Measurements from ENCODE around the gene MAS1. TPM values are rescaled to one million over a fixed set of nuclear protein-coding genes. Genes with fewer than 3 reads are reported as not detected.

Gene MAS1
- total RNA-seq, 1 donor from 2014 or later: not detected

GRCh38 chr6:159875194-159875593 lies 15.6 kb upstream of the MAS1 start:
- DNase-seq (no peak), ATAC-seq (no peak)
- TF ChIP-seq CTCF (IDR thresholded peaks at IDR 0.05): no peak
- H3K4me3 ChIP-seq: no peak overlapping the region
- H3K36me3 ChIP-seq: no peaks in the 10 kb centered on the region
- intact Hi-C loops (cut with DNase I): no loop called here
- no peaks in the 10 kb centered on the region for H3K9me3 ChIP-seq
- no peaks in the 10 kb centered on the region for H3K4me1 ChIP-seq
- H3K27me3 ChIP-seq: no peaks in the 10 kb centered on the region
- no peak overlapping the region for H3K27ac ChIP-seq

- H3K27me3 ChIP-seq: no peaks in the 10 kb centered on the region
- intact Hi-C loops (cut with DNase I): no loop called here
- H3K36me3 ChIP-seq: no peaks in the 10 kb centered on the region
- TF ChIP-seq CTCF (IDR thresholded peaks at IDR 0.05): no peak
- no peak for ATAC-seq
- no peaks in the 10 kb centered on the region for H3K4me1 ChIP-seq
- H3K27ac ChIP-seq: no peak overlapping the region
- no peaks in the 10 kb centered on the region for H3K9me3 ChIP-seq
- no peak overlapping the region for H3K4me3 ChIP-seq
- no peak for DNase-seq
These were observed 14.5 kb upstream of the MAS1 start for GRCh38 chr6:159876242-159876641.

- Histone ChIP-seq H3K4me3 (no peak overlapping the region), H3K27ac (no peak overlapping the region), H3K36me3 (no peaks in the 10 kb centered on the region), H3K4me1 (peaks cover 2% of the 10 kb centered on the region), H3K9me3 (no peaks in the 10 kb centered on the region), H3K27me3 (no peaks in the 10 kb centered on the region)
- no peak for ATAC-seq
- no peak for DNase-seq
- no peak for TF ChIP-seq CTCF (IDR thresholded peaks at IDR 0.05)
- intact Hi-C loops (cut with DNase I): no loop called here
These were observed 13.5 kb upstream of the MAS1 start for GRCh38 chr6:159877256-159877808.

DNA sequence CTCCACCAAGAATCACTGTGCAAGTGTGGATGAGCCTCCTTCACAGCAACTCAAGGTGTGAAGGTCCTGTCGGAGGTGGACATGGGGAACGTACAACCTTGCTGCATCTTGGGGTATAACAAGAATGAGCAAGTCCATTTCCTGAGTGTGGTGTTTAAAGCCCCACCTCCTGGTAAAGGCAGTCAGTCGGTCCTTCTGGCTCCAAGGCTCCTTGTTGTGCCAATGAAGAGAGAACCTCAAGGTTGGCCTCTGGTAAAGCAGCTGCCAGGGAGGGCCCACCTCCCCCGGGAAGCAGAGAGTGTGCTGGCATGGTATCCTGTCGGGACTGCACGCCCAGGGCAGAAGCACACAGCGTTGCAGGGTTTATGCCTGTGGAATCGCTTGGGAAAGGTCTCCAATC lies 12.4 kb upstream of the MAS1 start:
- TF ChIP-seq CTCF (IDR thresholded peaks at IDR 0.05): no peak
- Histone ChIP-seq H3K27me3 (no peaks in the 10 kb centered on the region), H3K4me1 (peaks cover 2% of the 10 kb centered on the region), H3K9me3 (no peaks in the 10 kb centered on the region), H3K36me3 (no peaks in the 10 kb centered on the region), H3K27ac (no peak overlapping the region), H3K4me3 (no peak overlapping the region)
- intact Hi-C loops (cut with DNase I): no loop called here
- ATAC-seq (no peak), DNase-seq (no peak)

DNA sequence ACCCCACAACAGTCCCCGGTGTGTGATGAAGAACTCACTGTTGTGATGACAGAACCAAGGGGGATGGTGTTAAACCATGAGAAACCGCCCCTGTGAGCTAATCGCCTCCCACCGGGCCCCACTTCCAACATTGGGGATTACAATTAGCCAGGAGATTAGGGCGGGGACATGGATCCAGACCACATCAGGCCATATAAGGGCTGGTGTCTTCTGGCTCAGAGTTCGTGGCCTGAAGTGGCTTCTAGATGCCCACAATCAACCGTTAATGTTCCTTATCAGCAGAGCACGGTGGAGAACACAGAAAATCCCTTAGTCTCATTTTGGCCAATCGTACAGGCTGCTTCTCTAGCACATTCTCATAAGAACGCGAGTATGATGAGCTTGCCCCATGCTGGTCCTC lies 10.9 kb upstream of the MAS1 start:
- ATAC-seq (no peak), DNase-seq (no peak)
- TF ChIP-seq CTCF (IDR thresholded peaks at IDR 0.05): no peak
- Histone ChIP-seq H3K9me3 (no peaks in the 10 kb centered on the region), H3K4me1 (peaks cover 2% of the 10 kb centered on the region), H3K4me3 (no peak overlapping the region), H3K27me3 (no peaks in the 10 kb centered on the region), H3K36me3 (no peaks in the 10 kb centered on the region), H3K27ac (no peak overlapping the region)
- intact Hi-C loops (cut with DNase I): no loop called here

DNA sequence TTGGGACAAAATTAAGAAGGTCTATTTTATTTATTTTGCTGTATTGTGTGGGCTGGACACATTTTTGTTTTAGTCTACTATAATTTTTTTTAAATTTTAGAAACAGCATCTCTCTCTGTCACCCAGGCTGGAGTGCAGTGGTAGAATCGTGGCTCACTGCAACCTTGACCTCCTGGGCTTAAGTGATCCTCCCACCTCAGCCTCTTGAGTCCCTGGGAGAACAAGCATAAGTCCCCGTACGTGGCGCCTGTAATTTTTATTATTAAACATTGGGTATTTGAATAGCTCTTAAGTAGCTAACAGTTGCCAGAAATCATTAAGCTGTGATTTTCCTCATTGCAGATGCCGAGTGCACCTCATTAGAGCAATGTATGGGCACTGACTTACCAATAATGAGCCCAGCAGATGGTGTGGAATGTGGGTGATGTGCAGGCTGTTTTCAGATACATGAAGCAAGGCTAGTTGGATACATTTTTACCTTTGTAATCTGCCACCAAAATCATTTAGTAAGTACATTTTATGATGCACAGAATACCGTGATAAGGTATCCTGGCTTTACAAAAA lies 10.3 kb upstream of the MAS1 start:
- DNase-seq (no peak), ATAC-seq (peak; percentile 38)
- Histone ChIP-seq H3K4me3 (no peak overlapping the region), H3K4me1 (peaks cover 2% of the 10 kb centered on the region), H3K27me3 (no peaks in the 10 kb centered on the region), H3K9me3 (no peaks in the 10 kb centered on the region), H3K27ac (no peak overlapping the region), H3K36me3 (no peaks in the 10 kb centered on the region)
- no peak for TF ChIP-seq CTCF (IDR thresholded peaks at IDR 0.05)
- intact Hi-C loops (cut with DNase I): no loop called here
